Hematopoietic multipotent progenitor cell treated with erythropoietin and hydrocortisone succinate and interleukin-3 and kit ligand, for 15 days (in vitro differentiated cells): Measurements from ENCODE around the gene CTRL.
A peak's percentile ranks its signal among the peaks of the same experiment; 100 is the strongest.

Experiments used
- DNase-seq: peaks from one replicate; pipeline ENCODE4 v3.0.0-alpha.2; 2015; ENCODE audit warnings: low spot score

Gene CTRL

GRCh38 chr16:67886387-67886786, 45.3 kb downstream of the CTRL start:
- no peak for DNase-seq

- no peak for DNase-seq
Observed at GRCh38 chr16:67885976-67886375, 45.7 kb downstream of the CTRL start.

- DNase-seq: no peak
Observed at GRCh38 chr16:67885545-67885944, 46.1 kb downstream of the CTRL start.

- no peak for DNase-seq
Observed at GRCh38 chr16:67884684-67885083, 47.0 kb downstream of the CTRL start, which contains the start of gene NRN1L. TSS of gene NRN1L (plus strand) at chr16:67884885. CDS start at chr16:67884904, 19 bp downstream.

GRCh38 chr16:67883872-67884261, 47.8 kb downstream of the CTRL start:
- peak; percentile 72 for DNase-seq

GRCh38 chr16:67883146-67883871, 48.4 kb downstream of the CTRL start:
- DNase-seq: no peak

GRCh38 chr16:67882374-67883145, 49.1 kb downstream of the CTRL start:
- no peak for DNase-seq

- no peak for DNase-seq
Observed at GRCh38 chr16:67881621-67882161, 50.0 kb downstream of the CTRL start.

GRCh38 chr16:67880584-67880983, 51.1 kb downstream of the CTRL start:
- DNase-seq: no peak

- DNase-seq: no peak
Observed at GRCh38 chr16:67879936-67880335, 51.7 kb downstream of the CTRL start.
